WERI-Rb-1 (cell line): ENCODE results near the gene KCTD2.
A peak's percentile ranks its signal among the peaks of the same experiment; 100 is the strongest.

Experiments
- DNase-seq: peaks from one replicate; pipeline ENCODE4 v3.0.0-alpha.2; 2020
- H3K27ac ChIP-seq: fragments of 250-450 bp; sonication (Bioruptor Pico); 2 replicates; pipeline ENCODE4 v1.5.1; 2020; ENCODE audit warnings: mild to moderate bottlenecking, moderate library complexity
- H3K27me3 ChIP-seq: fragments of 250-450 bp; sonication (Bioruptor Pico); 2 replicates; pipeline ENCODE4 v1.5.1; 2021; ENCODE audit warnings: mild to moderate bottlenecking, low read depth, moderate library complexity; ENCODE audit not compliant: insufficient read depth, severe bottlenecking
- H3K36me3 ChIP-seq: fragments of 250-450 bp; sonication (Bioruptor Pico); 2 replicates; pipeline ENCODE4 v1.5.1; 2020; ENCODE audit warnings: mild to moderate bottlenecking, moderate library complexity
- H3K4me3 ChIP-seq: 2 replicates; pipeline ENCODE4 v1.5.1; 2011; ENCODE audit warnings: low read depth, mild to moderate bottlenecking, control low read depth, low read length
- H3K9me3 ChIP-seq: fragments of 250-450 bp; sonication (Bioruptor Pico); 2 replicates; pipeline ENCODE4 v1.5.1; 2021; ENCODE audit warnings: mild to moderate bottlenecking, moderate library complexity; ENCODE audit not compliant: severe bottlenecking
- TF ChIP-seq, protein P1 (sequence below): IDR thresholded peaks from 2 replicates; pipeline ENCODE4 v1.5.1; 2011; ENCODE audit warnings: low read depth, mild to moderate bottlenecking, control low read depth, inconsistent platforms, low read length

KCTD2 gene

GRCh38 chr17:75109046-75109406 is 62.0 kb downstream of the KCTD2 start:
- TF ChIP-seq, protein P1, sequence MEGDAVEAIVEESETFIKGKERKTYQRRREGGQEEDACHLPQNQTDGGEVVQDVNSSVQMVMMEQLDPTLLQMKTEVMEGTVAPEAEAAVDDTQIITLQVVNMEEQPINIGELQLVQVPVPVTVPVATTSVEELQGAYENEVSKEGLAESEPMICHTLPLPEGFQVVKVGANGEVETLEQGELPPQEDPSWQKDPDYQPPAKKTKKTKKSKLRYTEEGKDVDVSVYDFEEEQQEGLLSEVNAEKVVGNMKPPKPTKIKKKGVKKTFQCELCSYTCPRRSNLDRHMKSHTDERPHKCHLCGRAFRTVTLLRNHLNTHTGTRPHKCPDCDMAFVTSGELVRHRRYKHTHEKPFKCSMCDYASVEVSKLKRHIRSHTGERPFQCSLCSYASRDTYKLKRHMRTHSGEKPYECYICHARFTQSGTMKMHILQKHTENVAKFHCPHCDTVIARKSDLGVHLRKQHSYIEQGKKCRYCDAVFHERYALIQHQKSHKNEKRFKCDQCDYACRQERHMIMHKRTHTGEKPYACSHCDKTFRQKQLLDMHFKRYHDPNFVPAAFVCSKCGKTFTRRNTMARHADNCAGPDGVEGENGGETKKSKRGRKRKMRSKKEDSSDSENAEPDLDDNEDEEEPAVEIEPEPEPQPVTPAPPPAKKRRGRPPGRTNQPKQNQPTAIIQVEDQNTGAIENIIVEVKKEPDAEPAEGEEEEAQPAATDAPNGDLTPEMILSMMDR = no peak
- H3K4me3 ChIP-seq = peak overlapping the region; percentile 59
- H3K27ac ChIP-seq = no peak overlapping the region
- peaks cover 4% of the 10 kb centered on the region; the same call in 1 of the 2 replicates for H3K36me3 ChIP-seq
- no peaks in the 10 kb centered on the region for H3K9me3 ChIP-seq
- no peak for DNase-seq
- no peaks in the 10 kb centered on the region for H3K27me3 ChIP-seq

DNA sequence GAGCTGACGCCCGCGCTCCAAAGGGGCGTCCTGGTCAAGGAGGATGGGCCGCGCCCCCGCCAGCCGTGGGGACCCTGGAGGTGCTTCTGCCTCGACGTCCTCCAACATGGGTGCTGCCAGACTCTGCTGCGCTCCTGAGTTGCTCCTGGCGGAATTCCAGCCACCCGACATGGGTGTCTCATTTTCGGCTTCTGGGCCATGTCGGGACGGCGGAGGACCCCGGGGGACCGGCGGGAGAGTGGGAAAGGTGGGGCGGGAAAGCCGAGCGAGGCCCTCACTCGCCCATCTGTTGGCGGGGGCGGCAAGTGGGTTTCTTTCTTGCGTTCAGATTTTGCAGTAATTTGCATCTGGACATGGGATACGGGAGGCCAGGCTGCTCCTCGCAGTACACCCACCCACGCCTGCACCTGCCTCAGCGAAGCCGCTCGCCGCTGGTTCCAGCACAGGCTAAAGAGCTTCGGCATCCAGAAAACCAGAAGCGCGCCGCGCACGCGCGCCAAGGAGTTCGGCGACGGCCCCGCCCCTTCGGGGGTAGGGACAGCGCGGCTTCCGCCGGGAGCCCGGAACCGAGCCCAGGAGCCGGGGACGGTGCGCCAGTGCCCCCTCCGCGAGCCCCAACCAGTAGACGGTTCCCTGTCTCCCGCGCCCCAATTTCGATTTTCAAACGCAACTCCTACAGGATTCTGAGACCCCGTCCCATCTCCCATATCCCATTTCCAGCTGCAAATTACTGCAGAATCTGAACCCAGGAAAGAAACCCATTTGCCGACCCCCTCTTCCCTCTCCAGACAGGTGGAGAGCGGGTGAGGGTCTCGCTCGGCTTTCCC is 62.6 kb downstream of the KCTD2 start, which contains the start of gene ARMC7:
ARMC7 (plus strand) TSS at position 563 of the 827 bp plus-strand sequence. CDS start 320 bp downstream, outside the sequence.
- no peaks in the 10 kb centered on the region for H3K9me3 ChIP-seq
- no peaks in the 10 kb centered on the region for H3K27me3 ChIP-seq
- TF ChIP-seq, protein P1 = no peak
- peaks cover 8% of the 10 kb centered on the region for H3K36me3 ChIP-seq
- H3K27ac ChIP-seq = peak within 1 kb of the TSS; percentile 67
- DNase-seq = peak; percentile 96
- peak within 1 kb of the TSS; percentile 59 for H3K4me3 ChIP-seq

GRCh38 chr17:75110234-75110937 is 63.4 kb downstream of the KCTD2 start:
- DNase-seq = no peak
- H3K4me3 ChIP-seq = peak overlapping the region; percentile 59
- TF ChIP-seq, protein P1 = no peak
- no peaks in the 10 kb centered on the region for H3K27me3 ChIP-seq
- H3K9me3 ChIP-seq = no peaks in the 10 kb centered on the region
- H3K27ac ChIP-seq = peak overlapping the region; percentile 67; the same call in 1 of the 2 replicates
- peaks cover 16% of the 10 kb centered on the region for H3K36me3 ChIP-seq

GRCh38 chr17:75111777-75112335 is 64.8 kb downstream of the KCTD2 start:
- DNase-seq = no peak
- no peak overlapping the region for H3K27ac ChIP-seq
- no peak overlapping the region for H3K4me3 ChIP-seq
- TF ChIP-seq, protein P1 = no peak
- peaks cover 29% of the 10 kb centered on the region for H3K36me3 ChIP-seq
- H3K9me3 ChIP-seq = no peaks in the 10 kb centered on the region
- no peaks in the 10 kb centered on the region for H3K27me3 ChIP-seq

DNA sequence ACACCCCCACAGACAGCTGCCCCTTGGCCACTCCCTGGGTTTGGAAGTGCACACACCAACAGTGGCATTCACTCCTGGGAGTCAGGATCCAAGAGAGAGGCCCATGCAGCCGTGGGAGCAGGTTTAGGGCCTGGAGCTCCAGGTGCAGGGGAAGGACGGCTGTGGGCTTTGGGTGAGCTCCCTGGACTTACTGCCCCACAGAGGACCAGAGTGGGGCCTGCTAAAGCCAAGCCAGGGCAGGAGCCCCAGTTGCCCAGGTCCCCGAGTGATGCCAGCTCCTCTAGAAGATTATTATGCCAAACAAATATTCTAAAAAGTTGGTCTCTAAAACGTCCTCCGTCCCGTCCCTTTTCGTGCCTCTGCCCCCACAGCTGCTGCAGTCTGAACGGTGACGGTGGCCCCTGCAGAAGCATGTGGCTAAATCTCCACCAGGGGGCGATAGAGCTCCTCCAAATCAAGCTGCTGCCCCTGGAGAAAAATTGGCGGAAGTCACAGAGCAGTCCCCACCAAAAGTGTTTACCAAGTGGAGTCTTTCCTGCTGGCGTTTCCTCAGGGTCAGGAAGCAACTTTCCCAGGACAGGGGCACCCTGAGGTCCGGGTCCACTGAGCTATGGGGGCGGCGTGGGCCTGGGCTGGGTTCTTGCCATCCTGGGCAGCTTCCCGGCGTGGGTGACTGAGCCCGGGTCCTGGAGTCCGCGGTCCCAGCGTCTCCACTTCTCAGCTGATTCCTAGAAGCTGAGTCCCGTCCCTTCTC is 67.0 kb downstream of the KCTD2 start:
- Histone ChIP-seq H3K27me3 (no peaks in the 10 kb centered on the region), H3K36me3 (peaks cover 30% of the 10 kb centered on the region), H3K4me3 (no peak overlapping the region), H3K9me3 (no peaks in the 10 kb centered on the region), H3K27ac (0 out of 2 replicates have a peak overlapping the region, but pooled peaks have one; percentile 20)
- DNase-seq = peak; percentile 91
- TF ChIP-seq, protein P1 = peak; percentile 85
